ENCODE results near the gene RBM20.

RBM20 gene

GRCh38 chr10:110841767-110842267 is 197.7 kb downstream of the RBM20 start:
- DNase-seq, result peak; percentile 26

- DNase-seq, result no peak
Observed at GRCh38 chr10:110842326-110842904, 198.3 kb downstream of the RBM20 start.

- DNase-seq, result peak; percentile 51
Observed at GRCh38 chr10:110843031-110843430, 198.9 kb downstream of the RBM20 start.

GRCh38 chr10:110843796-110844616 is 199.9 kb downstream of the RBM20 start:
- no peak for DNase-seq

GRCh38 chr10:110844617-110844881 is 200.4 kb downstream of the RBM20 start:
- DNase-seq, result no peak

GRCh38 chr10:110845192-110845755 is 201.1 kb downstream of the RBM20 start:
- no peak for DNase-seq

- no peak for DNase-seq
Observed at GRCh38 chr10:110845756-110846620, 201.9 kb downstream of the RBM20 start.

- no peak for DNase-seq
Observed at GRCh38 chr10:110847374-110847773, 203.2 kb downstream of the RBM20 start.

- DNase-seq, result no peak
Observed at GRCh38 chr10:110848106-110848505, 204.0 kb downstream of the RBM20 start.

GRCh38 chr10:110850099-110850498 is 206.0 kb downstream of the RBM20 start:
- no peak for DNase-seq

- no peak for DNase-seq
Observed at GRCh38 chr10:110851020-110851612, 207.0 kb downstream of the RBM20 start.

- DNase-seq, result peak; percentile 33
Observed at GRCh38 chr10:110852255-110852896, 208.2 kb downstream of the RBM20 start.

GRCh38 chr10:110852947-110853346 is 208.8 kb downstream of the RBM20 start:
- no peak for DNase-seq

- DNase-seq, result no peak
Observed at GRCh38 chr10:110853921-110854605, 209.9 kb downstream of the RBM20 start.

- peak; percentile 30 for DNase-seq
Observed at GRCh38 chr10:110857265-110858171, 213.4 kb downstream of the RBM20 start.

GRCh38 chr10:110858297-110858934 is 214.3 kb downstream of the RBM20 start:
- no peak for DNase-seq

- DNase-seq, result no peak
Observed at GRCh38 chr10:110859206-110859972, 215.3 kb downstream of the RBM20 start.

- no peak for DNase-seq
Observed at GRCh38 chr10:110859973-110860376, 215.8 kb downstream of the RBM20 start.

GRCh38 chr10:110860576-110861241 is 216.6 kb downstream of the RBM20 start:
- peak; percentile 27 for DNase-seq
